K562 (cell line): Measurements from ENCODE around the gene MAMDC2.

Experiments
- CTCF ChIP-seq, 3 experiments: IDR thresholded peaks in 2 of 3; conservative IDR thresholded peaks in 1 of 3; 2 replicates each; pipeline ENCODE4 v1.5.1; 2011 to 2012; ENCODE audit warnings: low read length in 3 of 3, mild to moderate bottlenecking in 3 of 3, control low read depth in 2 of 3, improper control_type of control experiment in 1 of 3, inconsistent platforms in 1 of 3, low read depth in 1 of 3, mixed read lengths in 1 of 3, moderate library complexity in 1 of 3; ENCODE audit not compliant: insufficient read depth in 2 of 3
- KAT8 ChIP-seq: fragments of 450-650 bp; IDR thresholded peaks from 2 replicates; pipeline ENCODE4 v1.6.1; 2016; ENCODE audit warnings: low read depth, mild to moderate bottlenecking
- MAX ChIP-seq: sonication (generic); formaldehyde crosslinking; IDR thresholded peaks from 2 replicates; pipeline ENCODE4 v1.9.0; 2022; ENCODE audit warnings: mild to moderate bottlenecking, missing genetic modification reagents
- POLR2A ChIP-seq: fragments of 450-650 bp; conservative IDR thresholded peaks from 2 replicates; pipeline ENCODE4 v1.6.1; 2016
- ZNF175 ChIP-seq: fragments of 200-800 bp; sonication (Bioruptor generic); IDR thresholded peaks from 2 replicates; pipeline ENCODE4 v1.6.1; 2016; ENCODE audit warnings: low read depth, mild to moderate bottlenecking, missing genetic modification characterization, missing compliant biosample characterization
- ZNF511 ChIP-seq: sonication (generic); formaldehyde crosslinking; IDR thresholded peaks from 2 replicates; pipeline ENCODE4 v1.8.0; 2022; ENCODE audit warnings: mild to moderate bottlenecking, missing genetic modification reagents

GRCh38 chr9:70046274-70047070 is 2.8 kb downstream of the MAMDC2 start:
- TF ChIP-seq KAT8 (no peak), ZNF175 (CRISPR knock-in tag) (no peak), ZNF511 (no peak), CTCF (IDR thresholded peaks at IDR 0.05 in 2 of 3, conservative IDR thresholded peaks at IDR 0.05 in 1 of 3; ENCODE audit: insufficient read depth in 2 of 3, low read depth in 1 of 3, low read length in 3 of 3) (no peak), POLR2A (no peak), MAX (CRISPR knock-in tag) (no peak)
